Gastroesophageal sphincter (tissue), 3 donors: ENCODE measurements around the gene EEF1E1.

Experiments
- EP300 ChIP-seq: sonication (generic); formaldehyde crosslinking; IDR thresholded peaks from one replicate; pipeline ENCODE4 v1.6.1; 2017; ENCODE audit warnings: antibody characterized with exemption, mild to moderate bottlenecking
- POLR2A ChIP-seq, 2 donors: fragments of 450-650 bp; IDR thresholded peaks; one replicate each; pipeline ENCODE4 v1.6.1; 2017; ENCODE audit warnings: antibody characterized with exemption in 2 of 2, mild to moderate bottlenecking in 2 of 2, moderate library complexity in 1 of 2
- TF ChIP-seq, protein P1 (sequence below), 4 experiments: fragments of 200-600 bp in 2 of 4; fragments of 450-650 bp in 2 of 4; sonication (generic) in 1 of 4; IDR thresholded peaks; one replicate each; pipeline ENCODE4 v1.5.1; 2017 to 2019; ENCODE audit warnings: antibody characterized with exemption in 4 of 4, mild to moderate bottlenecking in 2 of 4, moderate library complexity in 2 of 4

DNA sequence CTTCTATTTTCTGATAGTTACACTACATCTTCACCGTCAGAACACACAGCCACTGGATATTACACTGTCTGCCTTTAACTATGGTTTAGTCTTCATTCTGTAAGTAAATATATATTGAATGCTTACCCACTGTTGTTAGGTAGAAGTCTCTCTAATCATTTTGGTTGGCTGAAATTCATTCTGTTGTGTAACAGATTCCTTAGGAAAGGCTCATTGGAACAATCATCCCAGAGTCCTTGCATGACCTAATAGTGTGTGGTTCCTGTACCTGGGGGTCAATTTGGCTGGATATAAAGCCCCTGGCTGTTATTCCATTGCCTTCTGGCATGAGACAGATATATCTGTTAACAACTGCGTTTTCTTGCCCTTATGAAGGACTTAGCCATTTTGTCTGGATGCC lies 48.1 kb downstream of the EEF1E1 start:
- TF ChIP-seq POLR2A (IDR thresholded peaks at IDR 0.05) (no peak), EP300 (no peak)
- TF ChIP-seq, protein P1, sequence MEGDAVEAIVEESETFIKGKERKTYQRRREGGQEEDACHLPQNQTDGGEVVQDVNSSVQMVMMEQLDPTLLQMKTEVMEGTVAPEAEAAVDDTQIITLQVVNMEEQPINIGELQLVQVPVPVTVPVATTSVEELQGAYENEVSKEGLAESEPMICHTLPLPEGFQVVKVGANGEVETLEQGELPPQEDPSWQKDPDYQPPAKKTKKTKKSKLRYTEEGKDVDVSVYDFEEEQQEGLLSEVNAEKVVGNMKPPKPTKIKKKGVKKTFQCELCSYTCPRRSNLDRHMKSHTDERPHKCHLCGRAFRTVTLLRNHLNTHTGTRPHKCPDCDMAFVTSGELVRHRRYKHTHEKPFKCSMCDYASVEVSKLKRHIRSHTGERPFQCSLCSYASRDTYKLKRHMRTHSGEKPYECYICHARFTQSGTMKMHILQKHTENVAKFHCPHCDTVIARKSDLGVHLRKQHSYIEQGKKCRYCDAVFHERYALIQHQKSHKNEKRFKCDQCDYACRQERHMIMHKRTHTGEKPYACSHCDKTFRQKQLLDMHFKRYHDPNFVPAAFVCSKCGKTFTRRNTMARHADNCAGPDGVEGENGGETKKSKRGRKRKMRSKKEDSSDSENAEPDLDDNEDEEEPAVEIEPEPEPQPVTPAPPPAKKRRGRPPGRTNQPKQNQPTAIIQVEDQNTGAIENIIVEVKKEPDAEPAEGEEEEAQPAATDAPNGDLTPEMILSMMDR (IDR thresholded peaks at IDR 0.05): no peak
